NCI-H1436 treated with DMSO at 0.1 percent for 48 hours (cell line): ENCODE measurements around the gene VSTM2L.

ENCODE experiments used
- DNase-seq: peaks from one replicate; lab custom pipeline; 2025; lab: John Stamatoyannopoulos, UW

Gene VSTM2L

GRCh38 chr20:37988306-37988954, 85.5 kb downstream of the VSTM2L start:
- no peak for DNase-seq

DNA sequence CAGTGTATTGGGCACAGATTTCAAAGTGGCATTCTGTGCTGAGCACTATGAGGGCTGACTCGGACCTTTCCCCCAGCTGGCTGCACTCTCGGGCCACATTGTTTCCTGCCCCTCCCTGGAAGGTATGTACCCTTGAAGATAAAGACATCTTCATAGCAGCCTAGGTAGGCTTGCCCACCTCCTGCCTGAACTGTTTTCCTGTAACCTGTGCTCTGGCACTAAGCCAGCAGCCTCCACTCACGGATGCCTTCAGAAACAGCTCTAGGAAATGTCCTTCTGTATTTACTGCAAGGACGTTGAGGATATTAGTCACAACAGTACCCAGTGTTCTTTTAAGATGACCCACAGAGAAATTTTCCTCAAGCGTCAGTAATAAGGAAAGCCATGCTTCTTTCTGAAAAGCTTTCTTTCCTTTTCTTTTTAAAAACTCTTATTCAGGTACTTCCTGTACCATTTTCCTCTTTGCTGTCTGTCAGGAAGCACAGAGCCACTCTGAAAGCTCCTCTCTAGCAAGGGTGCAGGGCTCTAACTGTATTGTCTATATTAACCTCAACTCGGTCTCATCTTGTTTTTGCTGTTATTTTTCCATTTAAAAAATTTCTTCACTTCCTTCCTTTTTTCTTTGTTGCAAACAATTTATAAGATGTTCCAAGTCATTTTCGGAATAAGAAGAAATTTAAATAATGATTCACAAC, 86.8 kb downstream of the VSTM2L start:
- DNase-seq, result no peak

DNA sequence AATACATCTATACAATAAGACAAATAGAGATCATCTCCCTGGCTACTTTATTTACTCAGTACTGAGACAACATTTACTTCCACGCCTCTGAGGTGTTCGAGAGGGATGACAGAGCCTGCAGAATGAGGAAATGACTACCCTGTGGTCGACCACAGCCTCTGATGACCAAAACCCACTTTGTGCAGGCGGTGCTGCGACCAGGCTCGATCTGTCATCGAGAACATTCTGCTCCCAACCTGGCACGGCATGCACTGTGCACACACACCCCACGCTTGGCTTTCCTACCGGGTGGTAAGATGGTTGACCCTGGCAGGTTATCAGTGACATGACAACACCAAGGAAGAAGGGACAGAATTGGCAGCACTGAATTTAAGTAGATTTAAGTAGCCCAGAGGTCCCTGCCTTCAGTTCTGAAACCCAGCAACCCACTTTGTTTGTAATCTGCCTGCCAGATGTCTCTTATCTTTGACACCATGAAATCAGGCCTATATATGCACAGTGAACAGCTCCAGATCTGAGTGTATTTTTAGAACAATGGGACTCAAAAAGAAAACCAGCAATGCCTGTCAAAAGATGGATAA, 87.7 kb downstream of the VSTM2L start:
- DNase-seq, result no peak

DNA sequence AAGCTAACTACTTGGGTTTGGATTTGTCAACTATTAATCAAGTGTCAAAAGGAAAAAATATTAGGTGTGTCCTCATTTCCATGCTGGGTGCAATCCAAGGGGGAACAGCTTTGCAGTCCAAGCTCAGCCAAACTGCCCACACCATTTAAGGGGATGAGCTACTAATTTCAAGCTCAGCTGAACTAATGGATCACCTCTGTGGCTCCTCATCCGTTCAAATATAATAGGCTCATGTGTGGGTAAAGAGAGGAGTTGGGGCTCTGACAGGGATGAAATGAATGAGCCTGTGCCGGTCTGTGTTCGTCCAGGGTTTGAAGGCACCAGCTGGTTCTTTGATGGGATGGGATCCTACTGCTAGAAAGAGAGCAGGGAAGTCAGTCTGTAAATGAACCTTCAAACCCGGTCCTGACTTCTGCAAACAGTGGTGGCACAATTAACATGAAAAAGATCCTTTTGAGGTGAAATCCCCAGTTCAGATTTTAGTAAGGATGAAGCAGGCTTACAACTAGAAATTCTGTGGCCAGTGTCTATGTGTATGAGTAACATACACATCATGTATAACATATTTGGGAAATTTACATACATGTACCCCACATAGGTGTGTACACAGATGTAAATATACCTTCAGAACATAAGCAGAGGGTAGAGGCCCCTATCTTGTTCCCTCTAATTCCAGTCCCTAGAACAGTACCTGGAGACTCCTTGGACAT, 88.4 kb downstream of the VSTM2L start:
- no peak for DNase-seq

DNA sequence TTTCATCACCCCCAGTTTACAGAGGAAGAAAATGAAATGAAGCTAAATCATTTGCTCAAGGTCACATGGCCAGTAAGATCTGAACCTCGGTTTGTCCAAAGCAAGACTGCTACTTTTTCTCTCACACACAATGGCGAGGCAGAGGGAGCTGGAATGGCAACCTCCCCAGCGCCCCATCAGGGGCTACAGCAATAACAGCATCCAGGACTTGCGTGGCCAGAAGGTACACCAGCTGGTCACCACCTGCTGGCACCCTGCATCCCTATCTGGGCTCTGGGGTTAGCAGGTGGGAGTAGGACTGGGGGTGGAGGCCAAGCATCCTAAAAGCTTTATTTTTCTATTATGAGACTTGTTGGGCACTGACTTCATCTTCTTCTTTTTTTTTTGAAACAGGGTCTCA, 89.0 kb downstream of the VSTM2L start:
- DNase-seq, result no peak

DNA sequence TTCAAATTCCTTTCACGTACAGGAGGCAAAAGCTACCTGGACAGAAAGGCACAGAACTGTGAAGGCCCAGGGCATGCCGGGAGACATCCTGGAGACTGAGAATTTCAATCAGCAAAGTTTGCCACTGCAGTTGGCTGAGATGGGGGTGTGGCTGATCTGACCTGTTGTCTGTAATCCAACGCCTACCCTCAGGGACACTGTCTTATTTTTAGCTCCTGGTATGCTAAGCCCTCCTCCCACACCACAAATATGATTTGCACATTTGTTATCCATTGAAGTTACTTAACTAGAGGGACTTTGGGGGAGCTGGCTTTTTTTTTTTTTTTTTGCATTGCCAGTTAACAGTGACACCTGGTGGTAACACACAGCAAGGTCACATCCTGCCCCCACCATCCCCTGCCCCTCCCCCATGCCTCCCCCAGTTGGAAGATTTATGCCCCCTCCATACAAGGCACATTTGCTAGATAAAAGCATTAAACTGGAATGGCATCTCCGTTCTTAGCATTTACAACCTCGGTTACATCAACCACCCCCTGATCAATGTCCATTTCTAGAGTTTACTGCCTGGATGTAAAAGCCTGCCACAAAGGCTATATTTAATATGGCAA, 90.0 kb downstream of the VSTM2L start:
- DNase-seq, result no peak

DNA sequence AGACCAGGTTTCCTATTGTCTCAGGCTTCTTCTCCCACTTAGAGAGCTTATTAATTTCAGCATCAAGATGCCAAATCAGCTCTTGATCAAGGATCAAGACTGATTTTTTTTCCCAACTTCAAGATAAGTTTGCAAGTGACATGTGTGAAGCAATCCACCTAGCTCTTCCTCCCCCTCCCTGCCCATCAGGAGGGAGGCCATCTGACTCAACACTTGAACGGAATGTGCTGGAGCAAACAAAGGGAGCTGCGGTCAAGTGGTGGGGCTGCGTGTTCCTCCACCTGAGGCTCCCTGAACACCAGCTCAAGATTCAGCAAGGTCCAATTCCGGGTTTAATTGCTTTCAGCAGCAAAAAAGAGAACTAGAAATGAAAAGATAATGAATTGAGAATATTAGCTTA, 91.6 kb downstream of the VSTM2L start:
- no peak for DNase-seq
